HG03565 (cell line): ENCODE measurements around the gene ILRUN.
A peak's percentile ranks its signal among the peaks of the same experiment; 100 is the strongest.
"Not testable (repeated sequence)": the region's sequence is repeated elsewhere in the genome, so short reads cannot be mapped to it uniquely, and the experiment has no call there.

ENCODE experiments used
- ATAC-seq: cut with Tn5 transposase; IDR thresholded peaks from one replicate; pipeline ENCODE4 v1.9.1; 2021; ENCODE audit warnings: mild to moderate bottlenecking, moderate library complexity; ENCODE audit not compliant: unreplicated experiment

Gene ILRUN

DNA sequence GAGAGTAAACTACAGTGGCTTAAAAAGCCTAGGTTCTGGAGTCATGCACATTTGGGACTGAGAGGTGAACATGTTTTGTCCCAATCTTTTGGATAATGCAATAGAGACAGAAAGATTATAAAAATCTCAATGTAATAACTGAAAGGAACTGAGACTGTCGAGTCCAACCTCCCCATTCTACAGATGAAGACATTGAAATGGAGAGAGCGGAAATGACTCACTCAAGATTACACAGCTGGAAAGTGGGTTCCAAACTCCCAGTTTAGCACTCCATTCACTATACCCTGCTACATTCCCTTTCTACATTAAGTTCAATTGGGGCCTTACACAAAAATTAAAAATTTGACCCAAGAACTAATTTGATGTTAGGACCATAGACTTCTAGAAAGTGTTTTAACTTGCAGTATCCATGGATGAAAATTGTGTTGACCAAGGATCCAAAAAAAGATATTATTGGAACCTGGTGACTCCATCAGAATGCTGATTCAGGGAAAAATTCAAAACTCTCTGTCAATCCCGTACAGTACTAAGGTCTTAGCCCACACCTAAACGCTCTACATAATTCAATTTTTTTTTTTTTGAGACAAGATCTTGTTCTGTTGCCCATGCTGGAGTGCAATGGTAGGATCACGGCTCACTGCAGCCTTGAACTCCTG is 1.5 kb upstream of the ILRUN start:
- no peak for ATAC-seq

- no peak for ATAC-seq
These were observed 923 bp upstream of the ILRUN start for GRCh38 chr6:34697544-34697836.

DNA sequence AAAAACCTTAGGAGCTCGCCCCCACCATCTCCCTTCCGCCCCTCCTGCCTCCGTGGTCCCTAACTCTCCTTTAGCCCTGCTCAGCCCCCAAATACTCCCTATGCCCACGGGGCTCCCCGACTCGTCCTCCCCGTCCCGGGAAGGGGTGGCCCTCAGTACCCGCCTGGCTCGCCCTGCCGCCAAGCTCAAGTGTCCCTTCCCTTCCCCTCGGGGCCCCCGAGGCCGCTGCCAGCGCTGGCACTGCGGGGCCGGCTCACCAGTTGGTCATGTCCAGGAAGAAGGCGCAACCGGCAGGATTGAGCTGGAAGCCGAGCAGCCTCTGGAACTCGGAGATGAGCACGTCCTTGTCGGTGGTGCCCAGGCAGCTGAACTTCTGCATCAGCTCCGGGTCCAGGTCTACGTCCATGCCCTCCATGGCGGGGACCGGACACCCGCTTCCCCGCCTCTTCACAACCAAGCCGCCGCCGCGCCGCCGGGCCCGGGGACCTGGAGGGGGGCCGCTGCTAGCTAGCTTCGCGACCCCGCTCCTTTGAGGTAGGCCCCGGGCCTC is 303 bp downstream of the ILRUN start:
- ATAC-seq: peak; percentile 13

DNA sequence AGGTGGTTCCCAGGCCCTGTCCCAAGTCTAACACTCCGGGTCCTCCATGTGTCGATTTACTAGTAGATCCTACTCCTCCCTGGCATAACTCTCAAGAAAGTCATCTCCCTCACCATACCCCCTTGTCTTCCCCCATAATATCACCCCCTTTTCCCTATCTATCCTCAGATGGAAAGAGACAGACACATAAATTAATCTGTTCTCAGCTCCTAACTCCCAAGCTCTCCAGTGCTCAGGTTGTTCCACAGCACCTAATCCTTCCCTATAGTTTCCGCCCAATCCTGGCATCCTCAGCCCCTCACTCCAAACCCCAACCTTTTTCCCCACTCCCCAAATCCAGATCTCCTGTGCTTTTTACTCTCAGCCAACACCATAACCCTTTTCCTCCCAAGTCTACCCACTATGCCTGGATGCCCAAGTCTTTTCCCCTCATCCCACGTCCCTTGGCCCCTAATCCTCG is 808 bp downstream of the ILRUN start:
- no peak for ATAC-seq

DNA sequence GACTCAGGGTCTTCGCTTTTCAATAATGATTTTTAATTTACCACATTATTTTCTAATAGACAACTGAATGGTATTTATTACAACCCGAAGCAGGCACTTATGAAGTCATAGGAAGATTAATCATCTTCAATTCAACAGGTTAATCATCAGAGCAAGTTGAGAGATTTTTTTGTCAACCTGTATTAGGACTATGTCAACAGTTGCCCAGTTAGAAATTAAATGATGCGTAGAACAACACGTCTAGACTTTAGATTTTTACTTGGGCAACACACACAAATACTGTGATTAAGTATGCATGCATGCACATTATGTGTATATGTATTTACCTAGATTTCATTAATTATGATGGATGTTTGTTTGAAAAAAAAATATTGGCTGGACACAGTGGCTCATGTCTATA is 4.3 kb downstream of the ILRUN start:
- ATAC-seq: no peak

DNA sequence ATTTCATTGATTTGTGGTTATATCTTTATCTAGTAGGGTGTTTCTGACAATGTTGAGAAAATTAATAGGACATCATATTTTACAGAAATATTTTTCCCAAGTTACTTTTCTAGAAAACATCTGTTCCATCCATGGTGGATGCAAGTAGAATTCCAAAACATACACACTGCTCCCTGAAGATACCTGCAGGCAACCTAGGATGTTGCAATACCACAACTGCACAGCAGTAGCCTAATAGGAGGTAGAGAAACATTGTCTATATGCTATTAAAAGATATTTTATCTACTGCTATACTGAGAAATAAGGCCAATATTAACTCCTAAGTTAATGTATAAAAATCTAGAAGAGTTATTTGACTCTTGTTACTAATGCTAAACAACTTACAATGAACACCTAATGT is 6.8 kb downstream of the ILRUN start:
- no peak for ATAC-seq

DNA sequence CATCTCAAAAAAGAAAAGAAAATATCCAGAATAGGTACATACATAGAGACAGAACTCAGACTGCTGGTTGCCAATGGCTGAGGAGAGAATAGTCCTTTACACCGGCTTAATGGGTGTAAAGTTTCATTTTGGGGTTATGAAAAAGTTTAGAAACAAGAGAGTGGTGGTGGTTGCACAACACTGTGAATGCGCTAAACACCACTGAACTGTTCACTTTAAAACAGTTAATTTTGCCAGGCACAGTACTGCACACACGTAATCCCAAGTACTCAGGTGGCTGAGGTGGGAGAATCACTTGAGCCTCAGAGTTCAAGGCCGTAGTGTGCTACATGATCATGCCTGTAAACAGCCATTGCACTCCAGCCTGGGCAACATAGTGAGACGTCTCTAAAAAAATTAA is 7.6 kb downstream of the ILRUN start:
- no peak for ATAC-seq

DNA sequence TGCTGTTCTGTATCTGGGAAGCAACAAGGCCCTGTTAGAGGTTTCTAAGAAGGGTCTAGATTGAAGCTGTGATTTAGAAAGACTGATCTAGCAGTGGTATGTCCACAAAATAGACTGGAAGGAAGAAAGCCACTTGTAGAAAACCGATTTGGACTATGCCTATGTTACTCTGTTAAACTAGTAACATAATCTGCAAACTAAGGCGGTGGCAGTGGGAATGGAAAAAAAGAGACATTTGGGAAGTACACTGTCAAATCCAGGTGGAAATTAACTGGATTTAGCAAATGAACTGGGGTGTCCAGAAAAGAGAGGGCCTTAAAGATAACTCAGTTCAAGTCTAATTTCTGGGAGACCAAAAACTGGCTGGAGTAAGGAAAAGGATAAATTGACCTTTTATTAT is 11.6 kb downstream of the ILRUN start:
- ATAC-seq: no peak

DNA sequence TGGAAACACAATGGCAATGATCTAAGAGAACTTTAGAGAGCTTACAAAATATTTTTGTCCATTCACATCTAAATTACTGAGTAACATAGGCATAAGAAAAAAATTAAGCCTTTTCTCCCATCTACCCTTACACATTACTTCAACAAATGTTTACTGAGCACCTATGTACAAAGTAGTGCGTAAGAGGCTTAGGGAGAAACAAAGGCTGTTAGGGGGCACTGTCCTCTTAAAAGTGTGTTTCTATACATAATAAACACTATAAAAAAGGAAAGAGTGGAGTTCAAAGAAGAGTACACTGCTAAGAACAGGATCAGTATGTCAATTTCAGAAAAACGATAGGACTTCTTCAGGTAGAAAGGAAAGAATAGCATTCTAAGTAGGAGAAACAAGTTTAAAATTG is 12.2 kb downstream of the ILRUN start:
- no peak for ATAC-seq

DNA sequence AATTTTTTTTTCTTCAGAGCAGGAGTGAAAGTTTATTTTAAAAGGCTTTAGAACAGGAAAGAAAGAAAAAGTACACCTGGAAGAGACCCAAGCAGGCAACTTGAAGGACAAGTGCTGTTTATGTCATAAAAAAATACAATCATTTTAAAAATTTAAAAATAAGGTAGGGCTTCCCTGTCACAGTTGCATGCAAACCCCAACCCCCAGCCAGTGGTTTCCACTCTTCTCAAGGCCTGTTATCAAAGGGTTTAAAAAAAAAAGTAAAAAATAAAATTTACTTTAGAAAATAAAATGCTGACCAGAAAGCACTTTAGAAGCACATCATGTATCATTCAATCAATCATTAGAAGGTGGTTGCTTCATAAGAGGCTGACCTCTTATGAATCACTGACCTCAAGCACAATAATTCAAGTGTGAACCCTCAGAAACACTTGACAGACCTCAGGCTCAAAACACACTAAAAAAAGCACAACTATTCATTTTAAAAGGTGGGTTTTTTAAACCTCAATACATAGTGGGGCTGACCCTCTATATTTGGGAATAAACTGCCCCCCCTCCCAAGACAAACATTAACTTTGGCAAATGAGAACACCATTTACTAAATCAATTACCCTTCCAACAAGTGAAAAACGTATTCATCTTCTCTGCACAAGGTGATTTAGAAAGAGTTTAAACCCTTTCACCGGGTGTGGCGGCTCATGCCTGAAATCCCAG is 15.6 kb downstream of the ILRUN start:
- ATAC-seq: no peak

GRCh38 chr6:34680313-34680712 is 16.3 kb downstream of the ILRUN start:
- ATAC-seq: not testable (repeated sequence)

- no peak for ATAC-seq
These were observed 16.9 kb downstream of the ILRUN start for GRCh38 chr6:34679552-34680253.

- no peak for ATAC-seq
These were observed 20.4 kb downstream of the ILRUN start for GRCh38 chr6:34676140-34676539.

- not testable (repeated sequence) for ATAC-seq
These were observed 21.6 kb downstream of the ILRUN start for GRCh38 chr6:34674930-34675329.

DNA sequence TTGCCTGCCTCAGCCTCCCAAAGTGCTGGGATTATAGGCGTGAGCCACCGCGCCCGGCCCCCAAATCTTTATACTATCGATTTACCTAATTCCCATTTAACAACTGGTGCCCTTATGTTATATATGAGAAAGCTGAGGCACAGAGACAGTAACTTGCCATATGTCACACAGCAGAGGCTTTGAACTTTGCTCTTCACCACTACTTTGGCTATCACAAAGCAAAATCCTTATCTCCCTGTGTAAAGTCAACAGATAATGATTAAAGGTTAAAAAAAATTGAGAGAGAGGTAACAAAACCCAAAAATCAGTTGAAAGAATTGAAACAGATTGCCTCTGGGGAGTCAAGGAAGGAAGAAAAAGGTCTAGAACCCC is 22.3 kb downstream of the ILRUN start:
- ATAC-seq: no peak

- ATAC-seq: no peak
These were observed 23.5 kb downstream of the ILRUN start for GRCh38 chr6:34673064-34673463.

GRCh38 chr6:34672657-34673043 is 23.9 kb downstream of the ILRUN start:
- no peak for ATAC-seq

DNA sequence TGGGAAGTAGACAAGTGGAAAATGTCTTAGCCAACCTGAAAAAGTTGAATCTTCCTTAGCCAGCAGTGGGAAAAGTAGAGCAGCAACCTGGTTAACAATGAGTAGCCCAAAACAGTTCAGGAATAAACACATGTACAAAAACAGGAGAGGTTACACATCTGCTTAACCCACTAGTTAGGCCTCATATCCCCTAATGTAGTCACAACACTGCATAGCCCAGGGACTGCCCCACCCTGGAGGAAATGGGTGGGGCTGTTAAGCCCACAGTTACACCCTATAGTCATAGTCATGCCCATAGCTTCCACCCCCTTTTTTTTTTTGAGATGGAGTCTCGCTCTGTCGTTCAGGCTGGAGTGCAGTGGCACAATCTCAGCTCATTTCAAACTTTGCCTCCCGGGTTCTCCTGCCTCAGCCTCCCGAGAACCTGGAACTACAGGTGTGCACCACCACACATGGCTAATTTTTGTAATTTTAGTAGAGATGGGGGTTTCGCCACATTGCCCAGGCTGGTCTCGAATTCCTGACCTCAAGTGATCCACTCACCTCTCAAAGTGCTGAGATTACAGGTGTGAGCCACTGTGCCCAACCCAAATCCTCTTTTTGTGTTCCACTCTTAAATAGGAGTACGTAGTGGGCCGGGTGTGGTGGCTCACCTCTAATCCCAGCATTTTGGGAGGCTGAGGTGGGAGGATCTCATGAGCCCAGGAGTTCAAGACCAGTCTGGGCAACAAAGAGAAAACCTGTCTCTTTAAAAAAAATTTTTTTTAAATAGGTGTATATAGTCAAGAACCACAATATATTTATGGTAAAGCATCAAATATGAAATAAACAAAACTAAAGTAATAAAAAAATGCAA is 24.5 kb downstream of the ILRUN start:
- ATAC-seq: peak; percentile 76

GRCh38 chr6:34671367-34671766 is 25.2 kb downstream of the ILRUN start:
- ATAC-seq: no peak

- ATAC-seq: not testable (repeated sequence)
These were observed 27.8 kb downstream of the ILRUN start for GRCh38 chr6:34668799-34669198.
